GM18873 (cell line): Measurements from ENCODE around the gene TP53INP2.
"Not testable (repeated sequence)": the region's sequence is repeated elsewhere in the genome, so short reads cannot be mapped to it uniquely, and the experiment has no call there.

Source experiments
- ATAC-seq: cut with Tn5 transposase; IDR thresholded peaks from one replicate; pipeline ENCODE4 v1.9.1; 2021; ENCODE audit warnings: mild to moderate bottlenecking, moderate library complexity, moderate number of reproducible peaks; ENCODE audit not compliant: unreplicated experiment, low FRiP score

Gene TP53INP2

GRCh38 chr20:34720266-34720665 lies 16.1 kb downstream of the TP53INP2 start:
- ATAC-seq = no peak

- ATAC-seq = not testable (repeated sequence)
Measured at GRCh38 chr20:34722560-34722959, 18.4 kb downstream of the TP53INP2 start.

DNA sequence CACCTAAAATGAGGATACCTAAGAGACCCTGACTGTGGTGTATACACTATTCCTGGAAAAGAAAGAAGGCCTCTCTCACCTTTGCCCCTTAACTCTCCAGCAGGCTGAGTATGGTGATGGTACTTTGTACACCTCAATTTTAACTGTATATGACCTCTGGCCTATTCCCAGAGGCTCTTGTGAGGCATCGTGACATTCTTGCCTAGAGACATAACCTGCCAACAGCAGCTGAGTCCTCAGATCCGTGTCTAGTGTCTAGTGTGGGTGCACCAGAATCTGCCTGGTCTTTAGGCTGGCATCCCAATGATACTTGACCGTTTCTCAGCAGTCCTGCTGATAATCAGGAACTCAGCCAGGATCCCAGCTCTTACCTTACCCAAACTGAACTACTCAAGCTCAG lies 20.0 kb downstream of the TP53INP2 start:
- no peak for ATAC-seq

GRCh38 chr20:34729416-34729815 lies 25.3 kb downstream of the TP53INP2 start:
- no peak for ATAC-seq

- no peak for ATAC-seq
Measured at GRCh38 chr20:34732523-34732922, 28.4 kb downstream of the TP53INP2 start.

GRCh38 chr20:34736106-34736735 lies 32.1 kb downstream of the TP53INP2 start:
- ATAC-seq = no peak

DNA sequence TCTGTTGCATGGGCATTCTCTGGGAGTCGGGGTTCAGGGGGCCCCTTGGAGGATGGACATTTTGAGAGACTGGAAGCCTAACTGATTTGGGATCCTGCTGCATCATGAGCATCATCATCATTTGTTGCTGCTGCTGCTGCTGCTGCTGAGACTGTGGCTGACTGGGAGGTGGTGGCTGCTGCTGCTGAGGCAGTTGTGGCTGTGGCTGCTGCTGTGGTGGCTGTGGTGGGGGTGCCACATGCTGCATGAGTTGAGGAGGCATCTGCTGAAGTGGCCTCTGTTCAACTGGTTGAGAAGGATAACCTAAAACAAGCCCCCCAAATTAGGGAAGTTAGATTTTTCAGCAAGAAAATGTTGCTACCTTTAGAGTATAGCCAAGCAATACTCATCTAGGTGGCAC lies 38.9 kb downstream of the TP53INP2 start:
- ATAC-seq = no peak

DNA sequence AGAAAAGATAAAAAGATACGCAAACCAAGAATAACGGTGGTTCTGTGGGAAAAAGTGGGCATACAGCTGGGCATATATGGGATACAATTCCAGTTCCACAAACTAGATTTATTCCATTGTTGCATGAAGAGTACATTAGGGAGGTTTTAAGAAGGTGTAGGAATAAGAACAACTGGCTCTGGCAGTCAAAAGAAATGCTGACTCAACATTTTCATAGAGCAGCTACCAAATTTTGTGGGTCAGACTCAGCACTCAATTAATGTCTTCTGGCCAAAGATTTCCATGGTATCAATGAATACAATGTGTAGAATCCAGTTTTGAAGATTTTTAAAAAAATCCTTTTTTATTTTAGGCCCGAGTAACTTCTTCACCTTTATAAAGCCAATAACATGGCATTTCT lies 40.2 kb downstream of the TP53INP2 start:
- no peak for ATAC-seq

DNA sequence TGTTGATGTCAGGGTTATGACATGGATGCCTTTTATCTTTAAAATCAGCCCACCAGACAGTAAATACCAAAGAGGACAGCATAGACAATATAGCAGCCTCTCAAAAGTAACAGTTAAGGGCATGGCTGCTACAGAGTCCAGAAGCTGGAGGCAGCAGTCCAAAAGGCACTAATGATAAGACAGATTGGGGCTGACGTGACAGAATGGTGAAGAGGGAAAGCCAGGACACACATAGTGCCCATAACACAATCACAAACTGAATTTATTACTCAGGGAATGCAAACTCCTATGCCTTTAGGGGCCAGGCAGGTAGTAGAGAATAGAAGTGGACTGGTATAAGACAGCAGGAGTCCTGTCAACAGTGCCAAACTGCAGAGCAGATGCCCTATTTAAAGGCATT lies 40.7 kb downstream of the TP53INP2 start:
- ATAC-seq = no peak

- no peak for ATAC-seq
Measured at GRCh38 chr20:34746674-34747073, 42.5 kb downstream of the TP53INP2 start.

DNA sequence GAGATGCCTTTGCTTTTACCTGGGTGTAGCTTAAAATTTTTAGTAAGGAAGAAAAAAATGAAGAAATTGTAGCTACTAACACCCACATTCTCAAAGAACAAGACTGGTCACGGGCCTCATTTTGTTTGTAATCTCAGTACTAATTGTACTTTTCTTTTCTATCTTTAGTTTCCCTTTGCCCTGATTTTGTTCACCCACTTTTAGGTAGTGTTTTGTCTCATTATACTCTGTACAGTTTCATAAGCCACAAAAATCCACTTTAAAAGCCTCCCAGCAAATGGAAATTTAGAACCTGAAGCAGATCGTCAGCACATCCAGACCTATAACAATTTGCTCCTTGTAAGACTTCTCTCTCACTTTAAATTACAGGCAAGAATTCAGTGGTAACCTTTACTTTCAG lies 43.3 kb downstream of the TP53INP2 start:
- no peak for ATAC-seq

DNA sequence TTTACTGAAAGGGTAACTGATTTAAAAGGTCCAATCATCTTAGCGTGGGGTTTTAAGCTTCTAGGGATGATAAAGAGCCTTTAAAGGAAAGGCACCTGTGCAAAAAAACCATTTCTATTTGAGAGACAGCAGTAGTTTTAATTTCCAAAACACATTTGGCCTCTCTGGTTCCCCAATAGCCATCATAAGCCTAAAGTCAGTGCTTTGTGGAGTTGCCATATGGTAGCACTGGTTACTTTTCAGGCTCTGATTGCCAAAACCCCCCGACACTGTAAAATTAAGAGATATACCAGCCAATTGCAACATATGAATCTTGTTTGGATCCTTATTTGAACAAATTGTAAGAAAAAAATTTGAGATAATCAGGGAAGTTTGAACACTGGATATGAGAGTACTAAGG lies 44.6 kb downstream of the TP53INP2 start:
- no peak for ATAC-seq

DNA sequence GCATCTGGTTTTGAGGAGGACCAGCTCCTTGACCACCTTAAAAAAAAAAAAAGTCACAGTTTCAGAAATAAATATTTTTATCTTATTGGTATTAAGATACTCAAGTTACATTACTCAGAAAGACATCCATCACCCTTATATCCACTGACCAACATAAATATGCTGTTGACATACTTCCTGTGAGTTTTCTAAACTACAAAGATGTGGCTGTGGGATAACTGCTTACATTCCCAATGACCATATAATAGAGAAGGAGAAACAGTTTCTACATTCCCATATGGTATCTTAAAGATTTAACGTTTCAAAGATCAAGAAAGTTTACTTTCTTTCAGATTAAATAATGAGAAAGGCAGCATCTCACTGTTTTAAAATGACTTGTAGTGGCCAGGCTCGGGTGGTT lies 46.3 kb downstream of the TP53INP2 start:
- ATAC-seq = no peak

DNA sequence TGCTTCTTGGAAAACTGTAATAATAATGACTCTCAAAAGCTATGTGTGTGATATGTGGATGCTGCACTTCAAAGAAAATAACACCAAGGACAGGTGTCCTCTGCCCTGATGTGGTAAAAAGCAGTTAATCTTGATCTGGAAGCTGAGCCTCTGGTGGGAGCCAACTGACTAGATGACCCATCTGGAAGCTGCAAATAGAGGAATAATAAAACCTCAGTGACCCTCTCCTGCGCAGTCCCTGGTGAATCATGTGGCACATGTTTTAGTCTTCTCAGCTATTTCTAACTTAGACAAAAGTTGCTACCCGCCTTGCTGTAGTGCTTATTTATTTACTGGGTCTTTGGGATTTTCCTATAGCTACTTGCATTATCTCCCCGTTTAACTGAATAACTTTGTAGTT lies 47.3 kb downstream of the TP53INP2 start:
- no peak for ATAC-seq

DNA sequence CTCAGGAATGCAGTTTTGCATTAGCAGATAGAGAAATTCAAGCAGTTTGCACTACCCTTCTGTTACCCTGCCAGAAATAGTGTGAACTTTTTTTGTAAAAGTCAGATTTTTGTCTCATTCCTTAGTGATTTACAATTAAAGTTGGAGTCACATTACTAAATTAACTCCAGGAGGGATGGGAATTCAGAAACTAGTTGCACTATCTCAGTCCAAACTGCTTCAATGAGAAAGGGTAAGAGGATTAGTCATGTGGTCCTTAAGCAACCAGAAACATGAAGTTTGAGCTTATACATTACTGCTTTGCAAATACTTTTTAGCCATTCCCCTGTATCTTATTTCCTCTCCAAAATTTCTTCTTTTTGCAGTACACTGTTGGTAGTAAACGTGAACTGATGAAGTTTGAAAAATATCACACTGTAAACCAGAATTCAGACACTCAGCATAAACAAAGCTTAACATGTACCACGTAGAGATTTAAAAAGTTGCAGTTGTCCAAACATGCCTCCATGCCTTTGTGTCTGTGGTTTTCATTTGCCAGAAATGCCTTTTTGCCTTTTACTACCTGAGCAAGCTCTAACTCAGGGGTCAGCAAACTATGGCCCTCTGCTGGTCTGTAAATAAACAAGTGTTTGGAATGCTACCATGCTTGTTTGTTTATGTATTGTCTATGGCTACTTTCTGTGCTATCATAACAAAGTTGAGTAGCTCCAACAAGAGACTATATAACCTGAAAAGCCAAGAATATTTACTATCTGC lies 49.7 kb downstream of the TP53INP2 start:
- ATAC-seq = no peak

- no peak for ATAC-seq
Measured at GRCh38 chr20:34754611-34755010, 50.5 kb downstream of the TP53INP2 start.

GRCh38 chr20:34755367-34755766 lies 51.2 kb downstream of the TP53INP2 start:
- ATAC-seq = no peak

DNA sequence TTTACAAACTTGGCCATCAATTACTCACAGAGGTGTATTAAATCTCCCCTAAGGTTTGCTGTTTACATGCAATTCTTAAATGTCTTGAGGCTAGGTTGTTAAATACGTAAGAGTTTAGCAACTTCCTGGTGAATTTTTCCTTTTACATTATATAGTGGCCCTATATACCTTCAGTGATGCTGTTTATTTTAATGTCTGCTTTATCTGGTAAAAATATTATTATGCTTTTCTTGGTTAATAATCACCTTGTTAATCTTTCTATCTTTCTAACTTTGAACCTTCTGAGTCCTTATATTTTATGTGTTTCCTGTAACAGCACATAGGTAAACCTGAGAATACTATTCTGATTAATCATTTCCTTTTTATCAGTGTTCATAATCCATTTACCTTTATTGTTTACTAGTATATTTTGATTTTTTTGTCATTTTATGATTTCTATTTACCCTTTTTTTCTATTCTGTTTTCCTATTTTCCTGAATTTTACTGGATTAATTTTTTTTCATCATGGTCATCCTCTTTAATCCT lies 57.9 kb downstream of the TP53INP2 start:
- ATAC-seq = no peak
